A673 (cell line): ENCODE measurements around the gene PRIMA1.

Experiments
- CTCF ChIP-seq: fragments of 300-800, 200-600 bp; sonication (generic); conservative IDR thresholded peaks from 2 replicates; pipeline ENCODE4 v1.5.1; 2017; ENCODE audit warnings: low read depth, mild to moderate bottlenecking, antibody characterized with exemption, low read length, moderate library complexity, mixed read lengths
- EZH2 ChIP-seq: fragments of 200-600 bp; sonication (generic); IDR thresholded peaks from 2 replicates; pipeline ENCODE4 v1.6.1; 2017; ENCODE audit warnings: borderline replicate concordance, low read depth, mild to moderate bottlenecking, mixed read lengths, antibody characterized with exemption, low read length; ENCODE audit not compliant: poor library complexity, severe bottlenecking

GRCh38 chr14:93789228-93790130, 1.2 kb upstream of the PRIMA1 start:
- TF ChIP-seq EZH2 = no peak
- no peak for TF ChIP-seq CTCF
